ENCODE data around the gene MSTN. TPM values are rescaled to one million over a fixed set of nuclear protein-coding genes. Genes with fewer than 3 reads are reported as not detected.

Gene MSTN
- under 1 TPM in 1 of 4 donors, not detected in 3; 0.16 TPM for total RNA-seq

GRCh38 chr2:190062601-190063000 is at the start of gene MSTN:
TSS of gene MSTN (minus strand) at chr2:190062729. CDS start at chr2:190062596, 133 bp downstream.
- H3K27me3 ChIP-seq = no peaks in the 10 kb centered on the region
- no peak for DNase-seq
- 63 to 79% methylated on average over 2 of the region's 2 CpGs for WGBS, 2 donors (ENCODE audit: low coverage in 1 of 2)
- in situ Hi-C loops (cut with MboI; ENCODE audit: low pct_ligation_motif_present in 1 of 4, low pct_unique_long_range_greater_than_20kb in 1 of 4, low sequenced_read_pairs in 3 of 4) (loop anchor here in 3 of 4 donors (25.0 kb wide), 3 partner anchors 250 to 400 kb away; partner anchors contain the start of genes ANKAR (in 1 of the 3), ASNSD1 (in 1 of the 3) and OSGEPL1 (in 1 of the 3)), intact Hi-C loops (cut with DNase I; ENCODE audit: low total_unique reads) (no loop called here)
- H3K36me3 ChIP-seq = no peaks in the 10 kb centered on the region
- H3K27ac ChIP-seq = no peak within 1 kb of the TSS
- no peak for TF ChIP-seq POLR2AphosphoS5 (IDR thresholded peaks at IDR 0.05)
- TF ChIP-seq CTCF (IDR thresholded peaks at IDR 0.05) = no peak
- no peak for TF ChIP-seq EP300 (IDR thresholded peaks at IDR 0.05; ENCODE audit: low read depth)
- TF ChIP-seq POLR2A (IDR thresholded peaks at IDR 0.05) = no peak
- H3K4me1 ChIP-seq = no peaks in the 10 kb centered on the region
- no peak within 1 kb of the TSS for H3K4me3 ChIP-seq
- no peaks in the 10 kb centered on the region for H3K9me3 ChIP-seq

- H3K27ac ChIP-seq = no peak overlapping the region
- no peaks in the 10 kb centered on the region for H3K36me3 ChIP-seq
- no peak for TF ChIP-seq POLR2AphosphoS5 (IDR thresholded peaks at IDR 0.05)
- TF ChIP-seq CTCF (IDR thresholded peaks at IDR 0.05) = no peak
- no peak for TF ChIP-seq POLR2A (IDR thresholded peaks at IDR 0.05)
- TF ChIP-seq EP300 (IDR thresholded peaks at IDR 0.05; ENCODE audit: low read depth) = no peak
- WGBS, 2 donors (ENCODE audit: low coverage in 1 of 2) = 90 to 100% methylated on average over 1 of the region's 1 CpG
- no peaks in the 10 kb centered on the region for H3K9me3 ChIP-seq
- no peaks in the 10 kb centered on the region for H3K4me1 ChIP-seq
- intact Hi-C loops (cut with DNase I; ENCODE audit: low total_unique reads) = no loop called here
- no peak for DNase-seq
- no peak overlapping the region for H3K4me3 ChIP-seq
- in situ Hi-C loops (cut with MboI; ENCODE audit: low pct_ligation_motif_present in 1 of 4, low pct_unique_long_range_greater_than_20kb in 1 of 4, low sequenced_read_pairs in 3 of 4) = no loop called here
- no peaks in the 10 kb centered on the region for H3K27me3 ChIP-seq
These were observed 48.6 kb upstream of the MSTN start for GRCh38 chr2:190111166-190111565.

- Histone ChIP-seq H3K9me3 (no peaks in the 10 kb centered on the region), H3K27me3 (no peaks in the 10 kb centered on the region), H3K4me1 (no peaks in the 10 kb centered on the region), H3K4me3 (no peak overlapping the region), H3K27ac (no peak overlapping the region), H3K36me3 (no peaks in the 10 kb centered on the region)
- TF ChIP-seq CTCF (IDR thresholded peaks at IDR 0.05) = no peak
- TF ChIP-seq POLR2A (IDR thresholded peaks at IDR 0.05) = no peak
- no peak for TF ChIP-seq EP300 (IDR thresholded peaks at IDR 0.05; ENCODE audit: low read depth)
- no peak for TF ChIP-seq POLR2AphosphoS5 (IDR thresholded peaks at IDR 0.05)
- intact Hi-C loops (cut with DNase I; ENCODE audit: low total_unique reads) = no loop called here
- no peak for DNase-seq
- in situ Hi-C loops (cut with MboI; ENCODE audit: low pct_ligation_motif_present in 1 of 4, low pct_unique_long_range_greater_than_20kb in 1 of 4, low sequenced_read_pairs in 3 of 4) = no loop called here
- WGBS, 2 donors (ENCODE audit: low coverage in 1 of 2) = 95% methylated on average over 7 of the region's 7 CpGs
These were observed 48.2 kb upstream of the MSTN start for GRCh38 chr2:190110699-190111098.

- no peaks in the 10 kb centered on the region for H3K9me3 ChIP-seq
- 80 to 86% methylated on average over 2 of the region's 2 CpGs for WGBS, 2 donors (ENCODE audit: low coverage in 1 of 2)
- intact Hi-C loops (cut with DNase I; ENCODE audit: low total_unique reads) = no loop called here
These were observed 47.6 kb upstream of the MSTN start for GRCh38 chr2:190110131-190110530.

More at GRCh38 chr2:190110131-190110530, 47.6 kb upstream of the MSTN start:
- no peak overlapping the region for H3K27ac ChIP-seq
- H3K27me3 ChIP-seq = no peaks in the 10 kb centered on the region
- TF ChIP-seq POLR2A (IDR thresholded peaks at IDR 0.05) = no peak
- no peak for TF ChIP-seq POLR2AphosphoS5 (IDR thresholded peaks at IDR 0.05)
- TF ChIP-seq EP300 (IDR thresholded peaks at IDR 0.05; ENCODE audit: low read depth) = no peak
- no peak for TF ChIP-seq CTCF (IDR thresholded peaks at IDR 0.05)
- H3K4me1 ChIP-seq = no peaks in the 10 kb centered on the region
- no peak for DNase-seq
- no peak overlapping the region for H3K4me3 ChIP-seq
- in situ Hi-C loops (cut with MboI; ENCODE audit: low pct_ligation_motif_present in 1 of 4, low pct_unique_long_range_greater_than_20kb in 1 of 4, low sequenced_read_pairs in 3 of 4) = no loop called here
- H3K36me3 ChIP-seq = no peaks in the 10 kb centered on the region

Measured in transverse colon (tissue), 4 donors.